HCT116 (cell line): Measurements from ENCODE around the gene DCLRE1A. TPM values are rescaled to one million over a fixed set of nuclear protein-coding genes. Genes with fewer than 3 reads are reported as not detected.

ENCODE experiments used
- ATAC-seq: fragments of 200-7000 bp; cut with Tn5 transposase; 2 replicates; pipeline ENCODE4 v1.9.1; 2020; ENCODE audit warnings: mild to moderate bottlenecking, moderate library complexity
- BruUV-seq: library from RNA; stranded (reverse); fragments of 400-500 nt; replicated peaks from 2 replicates; lab custom pipeline; 2021; lab: Mats Ljungman, UMichigan
- CTCF ChIA-PET: fragments of 300-600 bp; sonication (Branson Sonifier 250); formaldehyde crosslinking; loops from one replicate; lab custom pipeline; 2021; ENCODE audit warnings: antibody characterized with exemption; lab: Charles Lee
- POLR2A ChIA-PET: fragments of 300-600, 350-600 bp; sonication (Branson Sonifier 250); formaldehyde crosslinking; loops from one replicate; lab custom pipeline; 2021; ENCODE audit warnings: antibody characterized with exemption; lab: Charles Lee
- RAD21 ChIA-PET, 2 experiments: fragments of 300-600 bp; sonication (Branson Sonifier 250); formaldehyde crosslinking; loops; one replicate each; lab custom pipeline; 2023; ENCODE audit warnings: low total read pairs in 2 of 2; ENCODE audit not compliant: uncharacterized antibody in 2 of 2, unreplicated experiment in 2 of 2, low non-redundant PET in 1 of 2; lab: Charles Lee
- DNase-seq: peaks from one replicate; pipeline ENCODE4 v3.0.0-alpha.2; 2010; ENCODE audit warnings: low read depth, low spot score
- H2AFZ ChIP-seq: fragments of 200-600 bp; shearing (Covaris generic), sonication (generic); 2 replicates; pipeline ENCODE4 v1.6.1; 2017; ENCODE audit warnings: low read depth, mixed run types, mixed read lengths, antibody characterized with exemption, low read length; ENCODE audit not compliant: poor library complexity, severe bottlenecking
- H3K27ac ChIP-seq: 2 replicates; pipeline ENCODE4 v1.5.1; 2012; ENCODE audit warnings: low read depth, low read length
- H3K27me3 ChIP-seq: fragments of 200-600 bp; sonication (generic); 2 replicates; pipeline ENCODE4 v1.6.1; 2016; ENCODE audit warnings: mixed run types, low read length, mixed read lengths; ENCODE audit not compliant: insufficient read depth
- H3K36me3 ChIP-seq, 2 experiments: fragments of 200-500 bp in 1 of 2; fragments of 200-600 bp in 1 of 2; sonication (Bioruptor generic) in 1 of 2; sonication (generic) in 1 of 2; 2 replicates each; pipeline versions ENCODE4 v1.5.1 to v1.6.1; 2014 to 2016; ENCODE audit warnings: low read length in 2 of 2, inconsistent platforms in 1 of 2, mixed read lengths in 1 of 2, mixed run types in 1 of 2; ENCODE audit not compliant: insufficient read depth in 2 of 2, control insufficient read depth in 1 of 2
- H3K4me1 ChIP-seq, 2 experiments: fragments of 200-600 bp in 1 of 2; sonication (generic) in 1 of 2; 2 replicates each; pipeline versions ENCODE4 v1.5.1 to v1.6.1; 2012 to 2017; ENCODE audit warnings: low read length in 2 of 2, inconsistent platforms in 1 of 2, mild to moderate bottlenecking in 1 of 2, mixed read lengths in 1 of 2, mixed run types in 1 of 2, moderate library complexity in 1 of 2; ENCODE audit not compliant: insufficient read depth in 2 of 2, control insufficient read depth in 1 of 2
- H3K4me2 ChIP-seq: fragments of 200-600 bp; sonication (generic); 2 replicates; pipeline ENCODE4 v1.6.1; 2017; ENCODE audit warnings: mixed run types, low read length, mixed read lengths
- H3K4me3 ChIP-seq, 2 experiments: fragments of 200-600 bp in 1 of 2; sonication (generic) in 1 of 2; replicated peaks in 1 of 2; 2 replicates each; pipeline ENCODE4 v1.5.1; 2011 to 2016; ENCODE audit warnings: low read length in 2 of 2, control low read depth in 1 of 2, low read depth in 1 of 2, mild to moderate bottlenecking in 1 of 2, mixed read lengths in 1 of 2, mixed run types in 1 of 2
- H3K79me2 ChIP-seq: fragments of 200-600 bp; sonication (generic); 2 replicates; pipeline ENCODE4 v1.6.1; 2017; ENCODE audit warnings: mild to moderate bottlenecking, mixed run types, low read length, moderate library complexity, mixed read lengths; ENCODE audit not compliant: insufficient read depth
- H3K9ac ChIP-seq: fragments of 200-600 bp; sonication (generic); 2 replicates; pipeline ENCODE4 v1.6.1; 2016; ENCODE audit warnings: low read length, mixed read lengths
- H3K9me2 ChIP-seq: fragments of 200-600 bp; sonication (generic), shearing (Covaris generic); 2 replicates; pipeline ENCODE4 v1.6.1; 2017; ENCODE audit warnings: mixed run types, mild to moderate bottlenecking, moderate library complexity; ENCODE audit not compliant: insufficient read depth
- H3K9me3 ChIP-seq, 2 experiments: fragments of 200-500 bp in 1 of 2; fragments of 200-600 bp in 1 of 2; sonication (Bioruptor generic) in 1 of 2; sonication (generic) in 1 of 2; 2 replicates each; pipeline ENCODE4 v1.6.1; 2014 to 2017; ENCODE audit warnings: low read length in 2 of 2, mixed read lengths in 2 of 2, inconsistent platforms in 1 of 2, low read depth in 1 of 2, mild to moderate bottlenecking in 1 of 2, mixed run types in 1 of 2, moderate library complexity in 1 of 2; ENCODE audit not compliant: control insufficient read depth in 1 of 2, insufficient read depth in 1 of 2
- H4K20me1 ChIP-seq: fragments of 200-600 bp; sonication (generic), shearing (Covaris generic); 2 replicates; pipeline ENCODE4 v1.6.1; 2017; ENCODE audit warnings: mixed run types, mild to moderate bottlenecking, moderate library complexity; ENCODE audit not compliant: insufficient read depth
- CBX3 ChIP-seq: IDR thresholded peaks from 2 replicates; pipeline ENCODE4 v1.6.1; 2012; ENCODE audit warnings: low read depth
- EGR1 ChIP-seq: IDR thresholded peaks from 2 replicates; pipeline ENCODE4 v1.6.1; 2012; ENCODE audit warnings: low read depth
- ELF1 ChIP-seq: IDR thresholded peaks from 2 replicates; pipeline ENCODE4 v1.6.1; 2012; ENCODE audit warnings: low read depth, borderline replicate concordance
- FOSL1 ChIP-seq: IDR thresholded peaks from 2 replicates; pipeline ENCODE4 v1.6.1; 2012; ENCODE audit warnings: low read depth
- POLR2A ChIP-seq: IDR thresholded peaks from 2 replicates; pipeline ENCODE4 v1.7.0; 2011; ENCODE audit warnings: borderline replicate concordance; ENCODE audit not compliant: insufficient read depth, insufficient read length; ENCODE audit errors: extremely low read depth
- POLR2AphosphoS5 ChIP-seq: IDR thresholded peaks from 2 replicates; pipeline ENCODE4 v1.6.1; 2011; ENCODE audit warnings: mild to moderate bottlenecking, low read depth, low read length, moderate library complexity
- SP1 ChIP-seq: IDR thresholded peaks from 2 replicates; pipeline ENCODE4 v1.6.1; 2012; ENCODE audit warnings: low read depth
- SRF ChIP-seq: IDR thresholded peaks from 2 replicates; pipeline ENCODE4 v1.6.1; 2012; ENCODE audit warnings: low read depth
- YY1 ChIP-seq: IDR thresholded peaks from 2 replicates; pipeline ENCODE4 v1.6.1; 2011; ENCODE audit warnings: low read length, low read depth, moderate library complexity, mild to moderate bottlenecking; ENCODE audit not compliant: insufficient replicate concordance; ENCODE audit errors: extremely low read depth
- ZNF274 ChIP-seq: fragments of 200-500 bp; sonication (Bioruptor generic); IDR thresholded peaks from 2 replicates; pipeline ENCODE4 v1.6.1; 2014; ENCODE audit warnings: mild to moderate bottlenecking, low read depth, low read length, inconsistent platforms
- intact Hi-C: fragments of 100-400 bp; cut with micrococcal nuclease; formaldehyde crosslinking; loops from 2 replicates; pipeline ENCODE4 v1.10.0; 2022
- total RNA-seq: library from RNA; stranded (reverse); gene quantifications from one replicate; pipeline ENCODE4 v1.2.1, GENCODE V29; 2021; ENCODE audit not compliant: unreplicated experiment
- TF ChIP-seq, protein P1 (sequence below): IDR thresholded peaks from 2 replicates; pipeline ENCODE4 v1.6.1; 2012
- TF ChIP-seq, protein P2 (sequence below), 3 experiments: fragments of 200-600 bp in 1 of 3; sonication (generic) in 1 of 3; IDR thresholded peaks in 2 of 3; conservative IDR thresholded peaks in 1 of 3; 2 replicates each; pipeline ENCODE4 v1.5.1; 2012 to 2017; ENCODE audit warnings: low read depth in 2 of 3, low read length in 2 of 3, antibody characterized with exemption in 1 of 3, borderline replicate concordance in 1 of 3, control low read depth in 1 of 3, mild to moderate bottlenecking in 1 of 3, mixed read lengths in 1 of 3, mixed run types in 1 of 3, moderate library complexity in 1 of 3; ENCODE audit not compliant: insufficient read depth in 1 of 3

Gene DCLRE1A
- total RNA-seq, 1 experiment from 2014 or later = 13.9 TPM

DNA sequence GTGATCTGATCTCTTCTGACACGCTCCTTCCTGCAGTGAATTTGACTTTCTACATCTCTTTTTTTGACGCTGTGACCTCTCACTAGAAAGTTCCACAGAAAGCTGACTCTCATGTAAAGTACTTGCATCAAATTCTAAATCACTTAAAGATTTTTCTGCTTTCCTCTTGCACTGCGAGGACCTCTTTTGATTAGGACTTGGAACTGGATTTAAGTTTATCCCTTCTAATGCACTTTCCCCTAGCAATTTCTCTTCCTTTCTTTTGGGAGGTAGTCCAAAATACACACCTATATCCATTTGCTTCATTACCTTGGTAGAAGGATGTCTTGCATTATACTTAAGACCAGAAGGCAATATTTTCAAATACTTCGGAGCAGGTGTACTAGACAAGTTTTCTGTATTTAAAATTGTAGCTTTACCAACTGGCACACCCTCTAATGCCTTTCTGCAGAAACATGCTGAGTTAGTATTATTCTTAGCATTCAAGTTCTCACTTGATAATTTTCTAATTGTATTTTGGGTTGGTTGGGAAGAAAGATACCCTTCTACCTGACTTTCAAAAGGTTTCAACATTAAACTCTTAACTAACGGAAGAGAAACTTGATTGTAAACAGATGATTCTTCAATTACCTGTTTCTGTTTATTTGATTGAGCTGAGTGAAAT lies 4.6 kb downstream of the DCLRE1A start:
- Histone ChIP-seq H3K4me2 (no peak overlapping the region), H3K9me2 (no peaks in the 10 kb centered on the region), H3K79me2 (peaks cover 4% of the 10 kb centered on the region; the same call in 1 of the 2 replicates), H3K4me1 (peaks cover 3 to 7% of the 10 kb centered on the region in 2 experiments; a peak in 3 of 4 replicates), H3K36me3 (peaks cover 6% of the 10 kb centered on the region in 2 experiments; a peak in 2 of 4 replicates), H3K9me3 (no peaks in the 10 kb centered on the region), H3K27ac (no peak overlapping the region), H4K20me1 (no peaks in the 10 kb centered on the region), H3K27me3 (no peaks in the 10 kb centered on the region), H2AFZ (no peak overlapping the region), H3K4me3 (no peak overlapping the region), H3K9ac (no peak overlapping the region)
- no peak for ATAC-seq
- DNase-seq = no peak
- no peak for TF ChIP-seq YY1
- TF ChIP-seq EGR1 = no peak
- TF ChIP-seq, protein P1, sequence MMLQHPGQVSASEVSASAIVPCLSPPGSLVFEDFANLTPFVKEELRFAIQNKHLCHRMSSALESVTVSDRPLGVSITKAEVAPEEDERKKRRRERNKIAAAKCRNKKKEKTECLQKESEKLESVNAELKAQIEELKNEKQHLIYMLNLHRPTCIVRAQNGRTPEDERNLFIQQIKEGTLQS = no peak
- no peak for TF ChIP-seq POLR2AphosphoS5
- TF ChIP-seq, protein P2, sequence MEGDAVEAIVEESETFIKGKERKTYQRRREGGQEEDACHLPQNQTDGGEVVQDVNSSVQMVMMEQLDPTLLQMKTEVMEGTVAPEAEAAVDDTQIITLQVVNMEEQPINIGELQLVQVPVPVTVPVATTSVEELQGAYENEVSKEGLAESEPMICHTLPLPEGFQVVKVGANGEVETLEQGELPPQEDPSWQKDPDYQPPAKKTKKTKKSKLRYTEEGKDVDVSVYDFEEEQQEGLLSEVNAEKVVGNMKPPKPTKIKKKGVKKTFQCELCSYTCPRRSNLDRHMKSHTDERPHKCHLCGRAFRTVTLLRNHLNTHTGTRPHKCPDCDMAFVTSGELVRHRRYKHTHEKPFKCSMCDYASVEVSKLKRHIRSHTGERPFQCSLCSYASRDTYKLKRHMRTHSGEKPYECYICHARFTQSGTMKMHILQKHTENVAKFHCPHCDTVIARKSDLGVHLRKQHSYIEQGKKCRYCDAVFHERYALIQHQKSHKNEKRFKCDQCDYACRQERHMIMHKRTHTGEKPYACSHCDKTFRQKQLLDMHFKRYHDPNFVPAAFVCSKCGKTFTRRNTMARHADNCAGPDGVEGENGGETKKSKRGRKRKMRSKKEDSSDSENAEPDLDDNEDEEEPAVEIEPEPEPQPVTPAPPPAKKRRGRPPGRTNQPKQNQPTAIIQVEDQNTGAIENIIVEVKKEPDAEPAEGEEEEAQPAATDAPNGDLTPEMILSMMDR (IDR thresholded peaks at IDR 0.05 in 2 of 3, conservative IDR thresholded peaks at IDR 0.05 in 1 of 3; ENCODE audit: borderline replicate concordance in 1 of 3, insufficient read depth in 1 of 3, low read depth in 2 of 3, low read length in 2 of 3) = no peak
- TF ChIP-seq CBX3 = no peak
- no peak for TF ChIP-seq FOSL1
- no peak for TF ChIP-seq POLR2A
- TF ChIP-seq SRF = no peak
- no peak for TF ChIP-seq SP1
- TF ChIP-seq ZNF274 = no peak
- no peak for TF ChIP-seq ELF1
- intact Hi-C loops = no loop called here
- CTCF ChIA-PET = no interaction called here
- BruUV-seq = no TSS peak
- RAD21 ChIA-PET = no interaction called here
- POLR2A ChIA-PET = no interaction called here
